ENCODE results near the gene FCHO2. TPM values are rescaled to one million over a fixed set of nuclear protein-coding genes. Genes with fewer than 3 reads are reported as not detected.

The FCHO2 gene
- polyA plus RNA-seq, 4 donors: 11.5 to 33.8 (median 16.1) TPM

GRCh38 chr5:73122875-73123810, 167.3 kb downstream of the FCHO2 start:
- FAIRE-seq (no peak), DNase-seq (no peak)
- H3K27ac ChIP-seq (ENCODE audit: low read depth in 1 of 3, low read length in 2 of 3): no peak overlapping the region
- peaks cover 6 to 36% (median 12%) of the 10 kb centered on the region in 3 donors for H3K4me1 ChIP-seq (ENCODE audit: control insufficient read depth in 3 of 3, insufficient read depth in 2 of 3, low read depth in 1 of 3, low read length in 2 of 3)
- peaks cover 0 to 28% (median 0%) of the 10 kb centered on the region in 3 donors for H3K36me3 ChIP-seq (ENCODE audit: control insufficient read depth in 3 of 3, insufficient read depth in 2 of 3, low read depth in 1 of 3, low read length in 3 of 3)
- 74 to 75% (median 75%) methylated on average over 19 of the region's 19 CpGs for WGBS, 3 donors
- H3K9me3 ChIP-seq (ENCODE audit: control insufficient read depth in 2 of 2, insufficient read depth in 1 of 2, low read depth in 1 of 2, low read length in 1 of 2): no peaks in the 10 kb centered on the region
- no peak overlapping the region for H3K4me3 ChIP-seq (ENCODE audit: low read depth in 1 of 3, low read length in 3 of 3)
- H3K27me3 ChIP-seq (ENCODE audit: control insufficient read depth in 3 of 3, insufficient read depth in 3 of 3, low read length in 3 of 3): peaks cover 0 to 7% (median 3%) of the 10 kb centered on the region in 3 donors

DNA sequence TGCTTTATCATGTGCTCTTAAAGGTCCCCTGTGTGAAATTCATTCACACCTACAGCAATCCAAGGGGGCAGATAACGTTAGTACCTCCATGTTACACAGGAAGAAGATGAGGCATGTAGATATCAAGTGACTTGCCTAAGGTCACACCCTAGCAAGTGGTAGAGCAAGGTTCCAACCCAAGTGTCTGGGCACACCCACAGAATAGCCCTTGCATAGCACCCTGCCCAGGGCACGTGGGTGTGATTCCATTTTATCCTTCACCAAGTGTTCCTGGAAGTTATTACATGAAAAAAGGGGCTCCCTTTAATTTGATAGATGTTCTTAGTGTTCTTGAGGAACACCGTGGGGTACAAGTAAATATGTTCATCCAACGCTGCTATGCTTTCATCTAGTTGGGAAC, 169.4 kb downstream of the FCHO2 start:
- FAIRE-seq (no peak), DNase-seq (peak in 1 of 2 donors; percentile 84)
- Histone ChIP-seq H3K4me3 (ENCODE audit: low read depth in 1 of 3, low read length in 3 of 3) (no peak overlapping the region), H3K4me1 (ENCODE audit: control insufficient read depth in 3 of 3, insufficient read depth in 2 of 3, low read depth in 1 of 3, low read length in 2 of 3) (peaks cover 6 to 21% (median 10%) of the 10 kb centered on the region in 3 donors), H3K27ac (ENCODE audit: low read depth in 1 of 3, low read length in 2 of 3) (no peak overlapping the region), H3K27me3 (ENCODE audit: control insufficient read depth in 3 of 3, insufficient read depth in 3 of 3, low read length in 3 of 3) (peaks cover 0 to 7% (median 3%) of the 10 kb centered on the region in 3 donors), H3K36me3 (ENCODE audit: control insufficient read depth in 3 of 3, insufficient read depth in 2 of 3, low read depth in 1 of 3, low read length in 3 of 3) (peaks cover 0 to 36% (median 0%) of the 10 kb centered on the region in 3 donors), H3K9me3 (ENCODE audit: control insufficient read depth in 2 of 2, insufficient read depth in 1 of 2, low read depth in 1 of 2, low read length in 1 of 2) (no peaks in the 10 kb centered on the region)
- WGBS, 3 donors: 35 to 69% (median 44%) methylated on average over 4 of the region's 4 CpGs

DNA sequence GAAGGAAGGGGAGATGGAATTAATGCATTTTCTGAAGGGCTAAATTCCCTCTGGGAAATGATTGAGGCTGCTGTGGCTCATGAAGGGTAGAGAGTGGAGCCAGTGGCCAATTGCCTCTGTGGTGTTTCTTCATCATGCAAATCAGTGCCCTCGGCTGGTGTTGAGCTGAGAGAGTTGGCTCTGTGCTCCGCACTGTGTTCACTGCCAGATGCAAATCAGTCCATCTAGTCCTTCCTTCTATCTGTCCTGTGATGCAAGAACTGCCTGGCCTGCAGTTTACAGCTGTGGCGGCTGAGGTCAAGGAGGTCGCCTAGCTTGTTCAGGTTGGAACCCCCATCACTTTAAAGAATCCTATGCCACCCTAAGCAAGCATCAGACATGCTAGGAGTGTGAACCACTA, 170.5 kb downstream of the FCHO2 start:
- Histone ChIP-seq H3K27ac (ENCODE audit: low read depth in 1 of 3, low read length in 2 of 3) (peak overlapping the region in 1 of 3 donors; percentile 8), H3K36me3 (ENCODE audit: control insufficient read depth in 3 of 3, insufficient read depth in 2 of 3, low read depth in 1 of 3, low read length in 3 of 3) (peaks cover 0 to 36% (median 0%) of the 10 kb centered on the region in 3 donors), H3K4me1 (ENCODE audit: control insufficient read depth in 3 of 3, insufficient read depth in 2 of 3, low read depth in 1 of 3, low read length in 2 of 3) (peaks cover 9 to 28% (median 12%) of the 10 kb centered on the region in 3 donors), H3K4me3 (ENCODE audit: low read depth in 1 of 3, low read length in 3 of 3) (no peak overlapping the region), H3K27me3 (ENCODE audit: control insufficient read depth in 3 of 3, insufficient read depth in 3 of 3, low read length in 3 of 3) (peaks cover 0 to 7% (median 3%) of the 10 kb centered on the region in 3 donors), H3K9me3 (ENCODE audit: control insufficient read depth in 2 of 2, insufficient read depth in 1 of 2, low read depth in 1 of 2, low read length in 1 of 2) (no peaks in the 10 kb centered on the region)
- 40 to 66% (median 58%) methylated on average over 4 of the region's 4 CpGs for WGBS, 3 donors
- FAIRE-seq: no peak
- DNase-seq: peak in 1 of 2 donors; percentile 62

DNA sequence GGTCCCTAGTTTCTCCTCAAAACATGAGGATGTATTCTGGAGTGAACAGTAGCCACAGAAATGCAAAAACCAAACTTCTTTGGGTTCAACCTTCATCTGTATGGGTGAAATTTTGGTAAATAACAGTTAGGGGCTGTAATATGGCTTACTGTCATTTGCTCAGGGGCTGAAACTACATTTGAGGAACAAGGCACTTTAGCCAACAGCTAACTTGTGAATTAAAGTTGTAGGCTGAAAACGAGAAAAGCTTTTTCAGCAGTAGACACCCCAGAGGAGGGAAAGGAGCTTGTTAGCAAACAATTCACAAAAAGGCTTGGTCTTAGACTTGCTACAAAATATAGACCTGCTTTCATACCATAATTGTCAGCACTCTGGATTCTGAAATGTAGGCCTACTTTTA, 171.1 kb downstream of the FCHO2 start:
- FAIRE-seq: no peak
- Histone ChIP-seq H3K4me3 (ENCODE audit: low read depth in 1 of 3, low read length in 3 of 3) (no peak overlapping the region), H3K27me3 (ENCODE audit: control insufficient read depth in 3 of 3, insufficient read depth in 3 of 3, low read length in 3 of 3) (peaks cover 0 to 7% (median 3%) of the 10 kb centered on the region in 3 donors), H3K9me3 (ENCODE audit: control insufficient read depth in 2 of 2, insufficient read depth in 1 of 2, low read depth in 1 of 2, low read length in 1 of 2) (no peaks in the 10 kb centered on the region), H3K36me3 (ENCODE audit: control insufficient read depth in 3 of 3, insufficient read depth in 2 of 3, low read depth in 1 of 3, low read length in 3 of 3) (peaks cover 0 to 36% (median 0%) of the 10 kb centered on the region in 3 donors), H3K4me1 (ENCODE audit: control insufficient read depth in 3 of 3, insufficient read depth in 2 of 3, low read depth in 1 of 3, low read length in 2 of 3) (peaks cover 9 to 28% (median 12%) of the 10 kb centered on the region in 3 donors), H3K27ac (ENCODE audit: low read depth in 1 of 3, low read length in 2 of 3) (no peak overlapping the region)
- 43 to 71% (median 68%) methylated on average over 1 of the region's 1 CpG for WGBS, 3 donors
- DNase-seq: no peak

DNA sequence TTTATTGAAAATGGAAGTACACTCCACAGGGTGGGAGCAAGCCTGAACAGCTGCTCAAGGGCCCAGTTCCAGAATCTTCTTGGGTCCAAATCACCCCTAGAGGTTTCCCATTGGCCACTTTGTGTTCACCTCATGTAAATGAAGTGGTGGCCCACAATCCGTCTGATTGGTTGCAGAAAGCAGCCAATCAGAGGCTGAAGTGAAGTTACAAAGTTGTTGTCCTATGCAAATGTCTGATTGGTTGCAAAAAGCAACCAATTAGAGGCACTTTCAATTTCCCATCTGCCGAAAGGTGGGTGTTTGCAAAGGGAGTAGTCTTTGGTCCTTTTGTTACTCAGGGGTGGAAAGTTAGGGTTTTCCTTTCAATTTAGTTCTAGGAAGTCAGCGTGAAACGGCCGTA, 173.3 kb downstream of the FCHO2 start:
- 46 to 63% (median 62%) methylated on average over 5 of the region's 5 CpGs for WGBS, 3 donors
- Histone ChIP-seq H3K27ac (ENCODE audit: low read depth in 1 of 3, low read length in 2 of 3) (peak overlapping the region in 1 of 3 donors; percentile 35), H3K36me3 (ENCODE audit: control insufficient read depth in 3 of 3, insufficient read depth in 2 of 3, low read depth in 1 of 3, low read length in 3 of 3) (peaks cover 0 to 25% (median 0%) of the 10 kb centered on the region in 3 donors), H3K4me1 (ENCODE audit: control insufficient read depth in 3 of 3, insufficient read depth in 2 of 3, low read depth in 1 of 3, low read length in 2 of 3) (peaks cover 8 to 23% (median 12%) of the 10 kb centered on the region in 3 donors), H3K9me3 (ENCODE audit: control insufficient read depth in 2 of 2, insufficient read depth in 1 of 2, low read depth in 1 of 2, low read length in 1 of 2) (no peaks in the 10 kb centered on the region), H3K27me3 (ENCODE audit: control insufficient read depth in 3 of 3, insufficient read depth in 3 of 3, low read length in 3 of 3) (no peaks in the 10 kb centered on the region), H3K4me3 (ENCODE audit: low read depth in 1 of 3, low read length in 3 of 3) (no peak overlapping the region)
- FAIRE-seq (no peak), DNase-seq (peak in 1 of 2 donors; percentile 47)

GRCh38 chr5:73130811-73131210, 175.0 kb downstream of the FCHO2 start:
- Histone ChIP-seq H3K27me3 (ENCODE audit: control insufficient read depth in 3 of 3, insufficient read depth in 3 of 3, low read length in 3 of 3) (no peaks in the 10 kb centered on the region), H3K4me3 (ENCODE audit: low read depth in 1 of 3, low read length in 3 of 3) (no peak overlapping the region), H3K9me3 (ENCODE audit: control insufficient read depth in 2 of 2, insufficient read depth in 1 of 2, low read depth in 1 of 2, low read length in 1 of 2) (no peaks in the 10 kb centered on the region), H3K4me1 (ENCODE audit: control insufficient read depth in 3 of 3, insufficient read depth in 2 of 3, low read depth in 1 of 3, low read length in 2 of 3) (peaks cover 5 to 26% (median 6%) of the 10 kb centered on the region in 3 donors), H3K36me3 (ENCODE audit: control insufficient read depth in 3 of 3, insufficient read depth in 2 of 3, low read depth in 1 of 3, low read length in 3 of 3) (peaks cover 0 to 13% (median 0%) of the 10 kb centered on the region in 3 donors), H3K27ac (ENCODE audit: low read depth in 1 of 3, low read length in 2 of 3) (no peak overlapping the region)
- FAIRE-seq (no peak), DNase-seq (no peak)
- 58 to 68% (median 58%) methylated on average over 1 of the region's 1 CpG for WGBS, 3 donors

- 37 to 64% (median 38%) methylated on average over 3 of the region's 3 CpGs for WGBS, 3 donors
Observed at GRCh38 chr5:73131711-73132425, 176.0 kb downstream of the FCHO2 start.

GRCh38 chr5:73132759-73133158, 176.9 kb downstream of the FCHO2 start:
- H3K4me1 ChIP-seq (ENCODE audit: control insufficient read depth in 3 of 3, insufficient read depth in 2 of 3, low read depth in 1 of 3, low read length in 2 of 3): peaks cover 5 to 41% (median 5%) of the 10 kb centered on the region in 3 donors
- no peaks in the 10 kb centered on the region for H3K27me3 ChIP-seq (ENCODE audit: control insufficient read depth in 3 of 3, insufficient read depth in 3 of 3, low read length in 3 of 3)
- WGBS, 3 donors: 16 to 54% (median 36%) methylated on average over 2 of the region's 2 CpGs
- peaks cover 0 to 8% (median 0%) of the 10 kb centered on the region in 3 donors for H3K36me3 ChIP-seq (ENCODE audit: control insufficient read depth in 3 of 3, insufficient read depth in 2 of 3, low read depth in 1 of 3, low read length in 3 of 3)
- FAIRE-seq (no peak), DNase-seq (no peak)
- H3K27ac ChIP-seq (ENCODE audit: low read depth in 1 of 3, low read length in 2 of 3): peak overlapping the region in 1 of 3 donors; percentile 28
- no peak overlapping the region for H3K4me3 ChIP-seq (ENCODE audit: low read depth in 1 of 3, low read length in 3 of 3)
- H3K9me3 ChIP-seq (ENCODE audit: control insufficient read depth in 2 of 2, insufficient read depth in 1 of 2, low read depth in 1 of 2, low read length in 1 of 2): no peaks in the 10 kb centered on the region

More at GRCh38 chr5:73131711-73132425, 176.0 kb downstream of the FCHO2 start:
- Histone ChIP-seq H3K27ac (ENCODE audit: low read depth in 1 of 3, low read length in 2 of 3) (peak overlapping the region in 1 of 3 donors; percentile 36), H3K27me3 (ENCODE audit: control insufficient read depth in 3 of 3, insufficient read depth in 3 of 3, low read length in 3 of 3) (no peaks in the 10 kb centered on the region), H3K9me3 (ENCODE audit: control insufficient read depth in 2 of 2, insufficient read depth in 1 of 2, low read depth in 1 of 2, low read length in 1 of 2) (no peaks in the 10 kb centered on the region), H3K4me3 (ENCODE audit: low read depth in 1 of 3, low read length in 3 of 3) (no peak overlapping the region), H3K36me3 (ENCODE audit: control insufficient read depth in 3 of 3, insufficient read depth in 2 of 3, low read depth in 1 of 3, low read length in 3 of 3) (peaks cover 0 to 8% (median 0%) of the 10 kb centered on the region in 3 donors), H3K4me1 (ENCODE audit: control insufficient read depth in 3 of 3, insufficient read depth in 2 of 3, low read depth in 1 of 3, low read length in 2 of 3) (peaks cover 1 to 32% (median 5%) of the 10 kb centered on the region in 3 donors)
- DNase-seq (peak; percentile 57 to 74), FAIRE-seq (no peak)
